ENCODE results near the gene IL18R1.

IL18R1 gene

DNA sequence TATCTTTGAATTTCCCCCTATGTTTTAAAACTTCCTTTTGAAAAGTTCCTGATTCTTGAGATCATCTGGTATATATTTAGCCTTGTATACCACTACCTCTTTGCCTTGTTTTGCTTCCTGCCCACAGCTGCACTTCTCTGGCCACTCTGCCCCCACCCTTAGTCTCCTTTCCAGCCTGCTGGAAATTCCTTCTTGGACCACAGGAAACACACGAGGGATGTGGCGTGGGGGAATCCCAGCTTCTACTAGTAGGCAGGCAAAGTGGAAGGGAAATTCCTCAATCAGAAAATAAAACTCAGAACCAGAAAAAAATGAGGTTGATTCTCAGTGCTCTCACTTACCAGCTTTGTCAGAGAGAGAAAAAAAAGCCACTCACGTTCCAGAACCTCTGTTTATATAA lies 80.7 kb downstream of the IL18R1 start:
- DNase-seq: no peak

DNA sequence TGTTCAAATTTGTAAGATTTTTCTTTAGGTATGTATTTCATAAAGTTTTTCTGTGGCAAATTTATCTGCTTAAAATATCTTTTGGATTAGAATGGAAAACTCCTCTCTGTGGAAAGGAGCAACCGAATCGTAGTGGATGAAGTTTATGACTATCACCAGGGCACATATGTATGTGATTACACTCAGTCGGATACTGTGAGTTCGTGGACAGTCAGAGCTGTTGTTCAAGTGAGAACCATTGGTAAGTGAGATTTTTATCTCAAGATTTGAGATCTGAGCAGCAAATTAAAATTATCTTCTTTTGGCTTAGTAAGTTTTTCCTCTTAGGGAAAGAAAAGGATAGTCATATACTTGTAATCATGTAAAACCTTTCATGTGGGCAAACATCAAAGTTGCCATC lies 81.5 kb downstream of the IL18R1 start:
- DNase-seq: no peak

DNA sequence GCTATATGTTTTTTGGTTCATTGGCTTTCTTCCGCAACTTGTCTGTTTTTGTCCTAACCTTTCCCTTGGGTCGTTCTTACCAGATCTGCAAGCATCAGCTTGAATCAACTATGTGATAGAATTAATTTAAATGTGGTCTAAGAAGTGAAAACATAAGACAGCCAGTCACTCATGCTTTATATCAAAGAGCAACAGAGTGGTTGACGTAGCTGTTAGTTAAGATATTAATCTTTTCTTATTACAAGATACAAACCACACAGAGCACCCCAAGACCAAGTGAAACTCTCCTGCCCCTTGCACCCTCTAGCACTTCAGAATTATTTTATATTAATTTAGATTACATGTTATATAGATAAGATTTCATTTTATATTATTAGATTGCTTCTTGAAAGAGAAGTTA lies 82.5 kb downstream of the IL18R1 start:
- no peak for DNase-seq

DNA sequence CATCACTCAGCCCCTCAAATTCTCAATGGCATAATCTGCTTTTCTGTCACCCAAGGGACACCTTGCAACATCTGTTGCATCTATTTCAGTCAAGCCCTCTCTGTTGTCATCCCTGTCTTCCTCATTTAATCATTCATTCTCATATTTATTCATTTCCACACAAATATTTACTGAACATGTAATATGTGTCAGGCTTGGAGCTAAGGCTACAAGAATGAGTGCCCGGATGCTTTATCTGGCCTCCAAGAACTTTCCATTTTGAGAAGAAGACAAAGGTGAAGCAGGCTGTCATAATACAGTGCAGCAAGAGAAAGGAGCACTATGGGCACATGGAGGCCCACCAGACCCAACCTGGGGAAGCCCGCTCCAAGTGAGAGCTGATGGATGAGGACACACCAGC lies 83.0 kb downstream of the IL18R1 start:
- DNase-seq: no peak

DNA sequence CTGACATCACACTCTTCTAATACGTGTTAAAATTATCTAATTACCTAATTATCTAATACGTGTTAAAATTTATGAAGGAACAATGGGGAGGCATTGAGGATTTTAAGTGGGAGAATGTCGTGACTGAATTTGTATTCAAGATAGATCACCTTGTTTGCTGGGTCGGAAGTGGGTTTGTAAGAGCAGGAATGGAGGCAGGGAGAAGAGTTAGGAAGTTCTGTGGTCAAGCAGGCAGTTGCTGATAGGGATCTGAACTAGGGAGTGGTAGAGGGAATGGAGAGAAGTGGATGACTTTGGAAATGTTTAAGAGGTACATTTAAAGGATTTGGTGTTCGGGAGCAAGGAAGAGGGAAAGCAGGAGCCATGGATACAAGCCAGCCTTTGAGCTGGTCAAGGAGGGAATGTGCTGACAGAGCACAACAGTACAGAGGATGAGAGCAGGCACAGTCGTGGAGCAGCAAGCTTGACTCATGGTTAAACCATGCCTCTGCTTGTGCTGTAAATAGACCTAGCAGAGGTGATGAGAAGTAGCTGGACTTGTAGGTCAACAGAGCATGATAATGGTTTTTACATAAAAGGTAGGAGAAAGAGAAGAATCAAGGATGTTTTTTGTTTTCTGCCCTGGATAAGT lies 83.6 kb downstream of the IL18R1 start:
- DNase-seq: no peak

DNA sequence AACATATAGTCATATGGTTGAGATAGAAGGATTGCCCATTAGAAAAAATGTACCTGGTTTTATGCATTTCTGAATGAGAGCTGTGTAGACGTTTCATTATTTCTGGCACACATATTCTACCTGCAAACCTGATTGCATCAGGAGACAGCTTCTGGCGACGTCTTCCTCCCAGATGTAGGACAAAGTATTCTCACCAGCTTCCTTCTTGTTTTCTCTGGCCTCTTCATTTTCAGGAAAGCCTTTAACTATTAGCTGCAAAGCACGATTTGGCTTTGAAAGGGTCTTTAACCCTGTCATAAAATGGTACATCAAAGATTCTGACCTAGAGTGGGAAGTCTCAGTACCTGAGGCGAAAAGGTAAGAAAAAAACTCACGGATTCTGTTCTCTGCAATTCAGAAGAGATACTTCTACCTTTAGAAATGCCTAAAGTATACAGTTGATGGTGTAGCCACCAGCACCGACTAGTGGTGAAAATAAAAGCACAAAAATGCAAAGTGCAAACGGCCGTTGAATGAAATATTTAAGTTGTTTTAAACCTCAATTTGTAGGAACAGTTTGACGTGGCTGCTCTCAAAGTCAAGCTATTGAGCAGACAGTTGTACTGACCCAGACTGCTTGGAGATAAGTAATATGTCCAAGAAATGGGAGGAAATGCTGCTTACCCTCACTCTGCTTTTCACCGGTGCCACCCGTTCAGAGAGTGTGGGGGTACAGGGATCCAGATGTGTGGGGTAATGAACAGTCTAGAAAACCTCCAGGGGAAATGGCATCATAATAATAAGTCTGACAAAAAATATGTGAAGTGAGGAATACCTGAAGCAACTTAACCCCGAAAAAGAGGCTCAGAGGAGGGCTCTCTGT lies 87.6 kb downstream of the IL18R1 start:
- DNase-seq: peak; percentile 26

DNA sequence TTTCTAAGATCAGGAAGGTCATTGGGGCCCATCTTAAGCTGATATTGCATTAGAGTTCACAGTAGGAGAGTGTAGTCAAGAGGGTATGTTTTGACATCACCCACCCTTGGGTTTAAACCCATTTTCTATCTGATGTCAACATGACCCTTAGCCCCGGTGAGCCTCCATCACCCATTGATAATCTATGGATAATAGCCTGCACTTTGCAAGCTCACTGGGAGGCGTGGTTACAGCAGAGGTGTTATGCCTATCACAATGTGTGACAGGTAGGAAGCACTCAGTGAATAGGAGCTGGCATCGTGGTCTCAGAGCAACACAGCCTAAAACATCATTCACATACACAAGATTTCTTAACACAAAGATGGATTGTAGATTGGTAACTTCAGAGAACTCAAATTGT lies 88.6 kb downstream of the IL18R1 start:
- no peak for DNase-seq

DNA sequence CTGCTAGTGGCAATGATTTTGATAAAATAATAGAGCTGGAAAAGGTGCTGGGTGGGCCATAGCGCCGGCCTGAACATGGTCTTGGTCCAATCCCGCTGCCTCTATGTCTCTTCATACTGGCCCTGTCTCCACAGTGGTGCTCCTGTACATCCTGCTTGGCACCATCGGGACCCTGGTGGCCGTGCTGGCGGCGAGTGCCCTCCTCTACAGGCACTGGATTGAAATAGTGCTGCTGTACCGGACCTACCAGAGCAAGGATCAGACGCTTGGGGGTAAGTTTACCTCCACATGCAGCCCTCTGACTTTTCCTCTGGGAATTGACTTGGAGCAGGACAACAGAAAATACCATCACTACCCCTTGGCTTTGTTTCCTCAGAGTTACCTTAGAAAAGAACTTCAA lies 91.3 kb downstream of the IL18R1 start:
- no peak for DNase-seq

Data from effector CD4-positive, alpha-beta T cell (primary cell).